Body of pancreas (tissue), 4 donors: ENCODE measurements around the gene WNT3A.

Source experiments
- POLR2A ChIP-seq, 3 donors: fragments of 450-650 bp; IDR thresholded peaks; one replicate each; pipeline ENCODE4 v1.6.1; 2016; ENCODE audit warnings: antibody characterized with exemption in 3 of 3, mild to moderate bottlenecking in 2 of 3
- TF ChIP-seq, protein P1 (sequence below), 7 experiments: fragments of 450-650 bp in 4 of 7; fragments of 200-600 bp in 3 of 7; sonication (generic) in 3 of 7; IDR thresholded peaks; one replicate each; pipeline ENCODE4 v1.5.1; 2016 to 2019; ENCODE audit warnings: antibody characterized with exemption in 7 of 7

DNA sequence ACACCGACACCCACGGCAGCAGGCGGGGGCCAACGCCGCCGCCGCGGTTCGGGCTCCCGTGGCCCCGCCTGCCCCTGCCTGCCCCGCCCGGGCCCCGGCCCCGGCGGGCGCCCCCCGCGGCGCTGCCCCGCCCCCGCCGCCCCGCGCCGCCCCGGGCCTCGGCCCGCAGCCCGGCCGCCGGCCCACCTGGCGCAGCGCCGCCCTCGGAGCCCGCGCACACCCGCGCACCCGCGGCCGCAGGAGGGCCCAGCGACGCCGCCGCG lies at the start of gene WNT3A:
- no peak for TF ChIP-seq POLR2A (IDR thresholded peaks at IDR 0.05)
- TF ChIP-seq, protein P1, sequence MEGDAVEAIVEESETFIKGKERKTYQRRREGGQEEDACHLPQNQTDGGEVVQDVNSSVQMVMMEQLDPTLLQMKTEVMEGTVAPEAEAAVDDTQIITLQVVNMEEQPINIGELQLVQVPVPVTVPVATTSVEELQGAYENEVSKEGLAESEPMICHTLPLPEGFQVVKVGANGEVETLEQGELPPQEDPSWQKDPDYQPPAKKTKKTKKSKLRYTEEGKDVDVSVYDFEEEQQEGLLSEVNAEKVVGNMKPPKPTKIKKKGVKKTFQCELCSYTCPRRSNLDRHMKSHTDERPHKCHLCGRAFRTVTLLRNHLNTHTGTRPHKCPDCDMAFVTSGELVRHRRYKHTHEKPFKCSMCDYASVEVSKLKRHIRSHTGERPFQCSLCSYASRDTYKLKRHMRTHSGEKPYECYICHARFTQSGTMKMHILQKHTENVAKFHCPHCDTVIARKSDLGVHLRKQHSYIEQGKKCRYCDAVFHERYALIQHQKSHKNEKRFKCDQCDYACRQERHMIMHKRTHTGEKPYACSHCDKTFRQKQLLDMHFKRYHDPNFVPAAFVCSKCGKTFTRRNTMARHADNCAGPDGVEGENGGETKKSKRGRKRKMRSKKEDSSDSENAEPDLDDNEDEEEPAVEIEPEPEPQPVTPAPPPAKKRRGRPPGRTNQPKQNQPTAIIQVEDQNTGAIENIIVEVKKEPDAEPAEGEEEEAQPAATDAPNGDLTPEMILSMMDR (IDR thresholded peaks at IDR 0.05), result no peak
